HG02798 (cell line): ENCODE results near the gene RAE1.
A peak's percentile ranks its signal among the peaks of the same experiment; 100 is the strongest.
"Not testable (repeated sequence)": the region's sequence is repeated elsewhere in the genome, so short reads cannot be mapped to it uniquely, and the experiment has no call there.

ENCODE experiments used
- ATAC-seq: cut with Tn5 transposase; IDR thresholded peaks from one replicate; pipeline ENCODE4 v1.9.1; 2021; ENCODE audit warnings: mild to moderate bottlenecking; ENCODE audit not compliant: unreplicated experiment, poor library complexity

RAE1 gene

GRCh38 chr20:57325632-57326356, 25.3 kb upstream of the RAE1 start:
- ATAC-seq: no peak

GRCh38 chr20:57326667-57327455, 24.2 kb upstream of the RAE1 start:
- ATAC-seq: no peak

- ATAC-seq: no peak
Observed at GRCh38 chr20:57327820-57328219, 23.2 kb upstream of the RAE1 start.

GRCh38 chr20:57329608-57330221, 21.3 kb upstream of the RAE1 start, which contains the start of gene SPO11:
Gene SPO11, plus strand, starts transcription at chr20:57329803. Its CDS starts 65 bp downstream, at chr20:57329868.
- ATAC-seq: no peak

- no peak for ATAC-seq
Observed at GRCh38 chr20:57330998-57331397, 20.1 kb upstream of the RAE1 start.

- ATAC-seq: no peak
Observed at GRCh38 chr20:57332105-57333089, 18.7 kb upstream of the RAE1 start.

- no peak for ATAC-seq
Observed at GRCh38 chr20:57335392-57335791, 15.7 kb upstream of the RAE1 start.

GRCh38 chr20:57341663-57342062, 9.4 kb upstream of the RAE1 start:
- no peak for ATAC-seq

- no peak for ATAC-seq
Observed at GRCh38 chr20:57342829-57343228, 8.2 kb upstream of the RAE1 start.

- ATAC-seq: peak; percentile 44
Observed at GRCh38 chr20:57346477-57346876, 4.6 kb upstream of the RAE1 start.

- no peak for ATAC-seq
Observed at GRCh38 chr20:57347393-57347792, 3.7 kb upstream of the RAE1 start.

GRCh38 chr20:57348200-57348921, 2.7 kb upstream of the RAE1 start:
- not testable (repeated sequence) for ATAC-seq

GRCh38 chr20:57348922-57349574, 2.0 kb upstream of the RAE1 start:
- ATAC-seq: not testable (repeated sequence)

- no peak for ATAC-seq
Observed at GRCh38 chr20:57350081-57350710, 859 bp upstream of the RAE1 start.

GRCh38 chr20:57350726-57351041, 371 bp upstream of the RAE1 start:
- not testable (repeated sequence) for ATAC-seq

GRCh38 chr20:57352305-57352704, 1.2 kb downstream of the RAE1 start:
- ATAC-seq: no peak

GRCh38 chr20:57353351-57353750, 2.3 kb downstream of the RAE1 start:
- no peak for ATAC-seq

- ATAC-seq: no peak
Observed at GRCh38 chr20:57361517-57361916, 10.5 kb downstream of the RAE1 start.

- ATAC-seq: no peak
Observed at GRCh38 chr20:57364451-57364850, 13.4 kb downstream of the RAE1 start.
